GM12878 (cell line): Measurements from ENCODE around the gene GGCT. TPM values are rescaled to one million over a fixed set of nuclear protein-coding genes. Genes with fewer than 3 reads are reported as not detected.

Experiments used
- ATAC-seq: fragments of 200-7000 bp; cut with Tn5 transposase; 3 replicates; pipeline ENCODE4 v1.9.1; 2020; ENCODE audit warnings: mild to moderate bottlenecking, moderate library complexity
- BruUV-seq: library from RNA; stranded (reverse); fragments of 400-500 nt; replicated peaks from 2 replicates; lab custom pipeline; 2021; lab: Mats Ljungman, UMichigan
- CTCF ChIA-PET: fragments of 300-600 bp; sonication (Branson Sonifier 250); formaldehyde crosslinking; extraction: SDS; loops from one replicate; lab custom pipeline; 2021; ENCODE audit warnings: inconsistent platforms; lab: Yijun Ruan, JAX
- POLR2A ChIA-PET: fragments of 350-600 bp; formaldehyde crosslinking; extraction: SDS; loops from one replicate; lab custom pipeline; 2021; ENCODE audit warnings: inconsistent platforms; lab: Charles Lee
- RAD21 ChIA-PET: fragments of 300-600 bp; sonication (Branson Sonifier 250); formaldehyde crosslinking; loops from one replicate; lab custom pipeline; 2023; ENCODE audit warnings: antibody characterized with exemption; ENCODE audit not compliant: unreplicated experiment; lab: Charles Lee
- SMC1A ChIA-PET: fragments of 300-600 bp; sonication (Branson Sonifier 250); formaldehyde crosslinking; loops from one replicate; lab custom pipeline; 2023; ENCODE audit not compliant: unreplicated experiment, uncharacterized antibody; lab: Charles Lee
- DNase-seq: peaks from one replicate; pipeline ENCODE4 v3.0.0-alpha.2; 2011; ENCODE audit warnings: low read depth, low spot score
- FAIRE-seq: peaks from 3 replicates; lab custom pipeline; 2011; peaks lifted over from hg19 to GRCh38; lab: Jason Lieb, UNC
- H2AFZ ChIP-seq: 2 replicates; pipeline ENCODE4 v1.6.0; 2011; ENCODE audit warnings: low read depth, low read length, control low read depth; ENCODE audit not compliant: control insufficient read depth
- H3K27ac ChIP-seq: 2 replicates; pipeline ENCODE4 v1.5.1; 2011; ENCODE audit warnings: control low read depth; ENCODE audit not compliant: control insufficient read depth, insufficient read depth
- H3K27me3 ChIP-seq, 2 experiments: replicated peaks in 1 of 2; 2 replicates each; pipeline versions ENCODE4 v1.6.0 to v1.6.1; 2011; ENCODE audit warnings: low read length in 1 of 2; ENCODE audit not compliant: control insufficient read depth in 2 of 2, insufficient read depth in 2 of 2
- H3K36me3 ChIP-seq, 2 experiments: 2 replicates each; pipeline ENCODE4 v1.5.1; 2011; ENCODE audit warnings: low read length in 1 of 2; ENCODE audit not compliant: control insufficient read depth in 2 of 2, insufficient read depth in 2 of 2
- H3K4me1 ChIP-seq: 2 replicates; pipeline ENCODE4 v1.6.1; 2011; ENCODE audit warnings: mild to moderate bottlenecking, low read length, moderate library complexity, mixed read lengths; ENCODE audit not compliant: control insufficient read depth, insufficient read depth
- H3K4me2 ChIP-seq: 2 replicates; pipeline ENCODE4 v1.6.0; 2011; ENCODE audit warnings: control low read depth; ENCODE audit not compliant: control insufficient read depth, insufficient read depth
- H3K4me3 ChIP-seq: fragments of 200-600 bp; sonication (generic); 2 replicates; pipeline ENCODE4 v1.5.1; 2016
- H3K79me2 ChIP-seq: 2 replicates; pipeline ENCODE4 v1.6.0; 2011; ENCODE audit warnings: low read length; ENCODE audit not compliant: control insufficient read depth, insufficient read depth
- H3K9ac ChIP-seq: 2 replicates; pipeline ENCODE4 v1.8.0; 2011; ENCODE audit warnings: low read length, control low read depth, mixed read lengths; ENCODE audit not compliant: control insufficient read depth, insufficient read depth
- H3K9me3 ChIP-seq: replicated peaks from 3 replicates; pipeline ENCODE4 v1.5.1; 2011; ENCODE audit warnings: mild to moderate bottlenecking, low read length; ENCODE audit not compliant: control insufficient read depth, insufficient read depth
- H4K20me1 ChIP-seq: 2 replicates; pipeline ENCODE4 v1.6.0; 2011; ENCODE audit not compliant: control insufficient read depth, insufficient read depth
- CHD2 ChIP-seq: IDR thresholded peaks from 2 replicates; pipeline ENCODE4 v1.6.1; 2011; ENCODE audit warnings: low read depth, low read length, improper control_type of control experiment, borderline replicate concordance
- LARP7 ChIP-seq: fragments of 450-650 bp; IDR thresholded peaks from 2 replicates; pipeline ENCODE4 v1.6.1; 2017; ENCODE audit warnings: mild to moderate bottlenecking
- NRF1 ChIP-seq: conservative IDR thresholded peaks from 2 replicates; pipeline ENCODE4 v1.6.1; 2011; ENCODE audit warnings: mild to moderate bottlenecking, low read depth, low read length, improper control_type of control experiment
- POU2F2 ChIP-seq: IDR thresholded peaks from 3 replicates; pipeline ENCODE4 v1.6.1; 2011; ENCODE audit warnings: low read depth, mild to moderate bottlenecking, low read length, borderline replicate concordance
- RUNX3 ChIP-seq: IDR thresholded peaks from 2 replicates; pipeline ENCODE4 v1.6.1; 2012; ENCODE audit warnings: low read length, inconsistent platforms
- SIN3A ChIP-seq: IDR thresholded peaks from 2 replicates; pipeline ENCODE4 v1.6.1; 2012; ENCODE audit warnings: low read depth, low read length, improper control_type of control experiment
- SPI1 ChIP-seq: IDR thresholded peaks from 2 replicates; pipeline ENCODE4 v1.6.1; 2011; ENCODE audit warnings: low read depth, mild to moderate bottlenecking, low read length, moderate library complexity, borderline replicate concordance; ENCODE audit not compliant: insufficient read depth
- STAT3 ChIP-seq: IDR thresholded peaks from 2 replicates; pipeline ENCODE4 v1.6.1; 2011; ENCODE audit warnings: low read depth, low read length, improper control_type of control experiment
- TAF1 ChIP-seq: IDR thresholded peaks from 2 replicates; pipeline ENCODE4 v1.6.1; 2011; ENCODE audit warnings: mild to moderate bottlenecking, low read depth, low read length, borderline replicate concordance
- TCF7 ChIP-seq: IDR thresholded peaks from 2 replicates; pipeline ENCODE4 v1.6.1; 2014; ENCODE audit warnings: antibody characterized with exemption, borderline replicate concordance
- ZSCAN29 ChIP-seq: fragments of 450-650 bp; IDR thresholded peaks from 2 replicates; pipeline ENCODE4 v1.6.1; 2017; ENCODE audit warnings: mild to moderate bottlenecking, moderate library complexity
- WGBS: methylation state at CpG from one replicate; pipeline ENCODE4 v1.1.6; 2016; ENCODE audit warnings: low lambda C conversion rate; ENCODE audit not compliant: insufficient replicate concordance, insufficient coverage; ENCODE audit errors: missing lambda C conversion rate; 5-methylcytosine and 5-hydroxymethylcytosine counted together
- in situ Hi-C: fragments of 300-500 bp; cut with MboI; formaldehyde crosslinking; loops from 9 replicates; pipeline ENCODE4 v1.14.3; 2018; ENCODE audit warnings: mixed read lengths
- intact Hi-C: fragments of 100-400 bp; cut with micrococcal nuclease; formaldehyde crosslinking; loops from one replicate; pipeline ENCODE4 v1.14.2; 2022; ENCODE audit not compliant: unreplicated experiment
- polyA plus RNA-seq, 11 experiments: library from polyadenylated mRNA; depleted of rRNA in 4 of 11; unstranded in 6 of 11; stranded (reverse) in 5 of 11; fragments of >200 nt; fragmentation: Nextera tagmentation in 4 of 11; fragmentation: Illumina TruSeq in 1 of 11; extraction: Ambion mirVana in 4 of 11; extraction: Trizol in 1 of 11; gene quantifications; 1 replicate in 1 of 11; 2 replicates in 10 of 11; pipeline versions ENCODE4 v1.2.1 to v1.2.3, GENCODE V29; 2011 to 2016; ENCODE audit warnings: inconsistent platforms in 2 of 11, missing spikeins in 2 of 11, low read depth in 1 of 11
- total RNA-seq, 4 experiments: library from RNA; depleted of rRNA in 3 of 4; stranded (reverse); fragments of >200 nt in 3 of 4; fragmentation: Illumina TruSeq in 1 of 4; extraction: Trizol in 1 of 4; gene quantifications; 2 replicates each; pipeline versions ENCODE4 v1.2.1 to v1.2.3, GENCODE V29; 2013 to 2021
- TF ChIP-seq, protein P1 (sequence below): fragments of 450-650 bp; formaldehyde crosslinking; IDR thresholded peaks from 2 replicates; pipeline ENCODE4 v1.5.0; 2022; ENCODE audit warnings: mild to moderate bottlenecking, missing genetic modification characterization
- TF ChIP-seq, protein P2 (sequence below): fragments of 150-350 bp; IDR thresholded peaks from 2 replicates; pipeline ENCODE4 v1.6.1; 2016; ENCODE audit warnings: low read depth, low read length
- TF ChIP-seq, protein P3 (sequence below): fragments of 450-650 bp; IDR thresholded peaks from 2 replicates; pipeline ENCODE4 v1.6.1; 2016; ENCODE audit warnings: mild to moderate bottlenecking

The GGCT gene
- total and polyA plus RNA-seq, 10 of the 15 experiments (the other 5 are each of a cell fraction or from before 2014, with no cell fraction given) = 57.0 to 215 (median 92.3) TPM

DNA sequence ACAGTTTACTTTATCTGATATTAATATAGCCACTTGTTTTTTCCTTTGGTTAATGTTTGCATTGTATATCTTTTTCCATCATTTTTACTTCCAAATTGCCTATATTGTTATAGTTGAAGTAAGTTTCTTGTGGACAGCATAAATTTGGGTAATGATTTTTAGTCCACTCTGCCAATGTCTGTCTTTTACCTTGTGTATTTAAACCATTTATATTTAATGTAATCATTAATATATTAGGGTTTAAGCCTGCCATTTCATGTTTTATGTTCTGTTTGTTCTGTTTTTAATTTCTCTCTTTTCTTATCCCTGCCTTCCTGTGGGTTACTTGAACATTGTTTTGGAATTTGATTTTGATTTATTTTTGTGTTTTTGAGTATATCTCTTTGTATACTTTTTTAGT, 13.2 kb downstream of the GGCT start (continued):
- TF ChIP-seq, protein P1, sequence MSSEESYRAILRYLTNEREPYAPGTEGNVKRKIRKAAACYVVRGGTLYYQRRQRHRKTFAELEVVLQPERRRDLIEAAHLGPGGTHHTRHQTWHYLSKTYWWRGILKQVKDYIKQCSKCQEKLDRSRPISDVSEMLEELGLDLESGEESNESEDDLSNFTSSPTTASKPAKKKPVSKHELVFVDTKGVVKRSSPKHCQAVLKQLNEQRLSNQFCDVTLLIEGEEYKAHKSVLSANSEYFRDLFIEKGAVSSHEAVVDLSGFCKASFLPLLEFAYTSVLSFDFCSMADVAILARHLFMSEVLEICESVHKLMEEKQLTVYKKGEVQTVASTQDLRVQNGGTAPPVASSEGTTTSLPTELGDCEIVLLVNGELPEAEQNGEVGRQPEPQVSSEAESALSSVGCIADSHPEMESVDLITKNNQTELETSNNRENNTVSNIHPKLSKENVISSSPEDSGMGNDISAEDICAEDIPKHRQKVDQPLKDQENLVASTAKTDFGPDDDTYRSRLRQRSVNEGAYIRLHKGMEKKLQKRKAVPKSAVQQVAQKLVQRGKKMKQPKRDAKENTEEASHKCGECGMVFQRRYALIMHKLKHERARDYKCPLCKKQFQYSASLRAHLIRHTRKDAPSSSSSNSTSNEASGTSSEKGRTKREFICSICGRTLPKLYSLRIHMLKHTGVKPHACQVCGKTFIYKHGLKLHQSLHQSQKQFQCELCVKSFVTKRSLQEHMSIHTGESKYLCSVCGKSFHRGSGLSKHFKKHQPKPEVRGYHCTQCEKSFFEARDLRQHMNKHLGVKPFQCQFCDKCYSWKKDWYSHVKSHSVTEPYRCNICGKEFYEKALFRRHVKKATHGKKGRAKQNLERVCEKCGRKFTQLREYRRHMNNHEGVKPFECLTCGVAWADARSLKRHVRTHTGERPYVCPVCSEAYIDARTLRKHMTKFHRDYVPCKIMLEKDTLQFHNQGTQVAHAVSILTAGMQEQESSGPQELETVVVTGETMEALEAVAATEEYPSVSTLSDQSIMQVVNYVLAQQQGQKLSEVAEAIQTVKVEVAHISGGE (CRISPR knock-in tag) = no peak
- no peak for TF ChIP-seq ZSCAN29
- TF ChIP-seq TAF1 = no peak
- TF ChIP-seq NRF1 = no peak
- TF ChIP-seq LARP7 = no peak

DNA sequence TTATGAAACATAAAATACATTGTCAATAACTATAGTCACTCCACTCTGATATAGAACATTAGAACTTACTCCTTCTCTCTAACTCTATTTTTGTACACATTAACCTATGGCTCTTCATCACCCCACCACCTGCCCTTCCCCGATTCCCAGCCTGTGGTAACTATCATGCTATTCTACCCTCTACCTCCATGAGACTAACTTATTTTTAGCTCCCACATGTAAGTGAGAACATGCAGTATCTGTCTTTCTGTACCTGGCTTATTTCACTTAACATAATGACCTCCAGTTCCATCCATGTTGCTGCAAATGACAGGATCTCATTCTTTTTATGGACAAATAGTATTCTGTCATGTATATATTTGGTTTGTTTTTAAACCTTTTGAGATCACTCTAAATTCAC, 17.3 kb downstream of the GGCT start:
- POLR2A ChIA-PET = interaction anchor here (1.2 to 1.4 kb wide), 2 partner anchors 11 to 13 kb away, joined by 4 read pairs; no protein-coding TSS in a partner anchor
- TF ChIP-seq STAT3 (no peak), CHD2 (no peak), POU2F2 (no peak), SPI1 (no peak), RUNX3 (no peak), TCF7 (no peak), SIN3A (no peak)
- TF ChIP-seq, protein P2, sequence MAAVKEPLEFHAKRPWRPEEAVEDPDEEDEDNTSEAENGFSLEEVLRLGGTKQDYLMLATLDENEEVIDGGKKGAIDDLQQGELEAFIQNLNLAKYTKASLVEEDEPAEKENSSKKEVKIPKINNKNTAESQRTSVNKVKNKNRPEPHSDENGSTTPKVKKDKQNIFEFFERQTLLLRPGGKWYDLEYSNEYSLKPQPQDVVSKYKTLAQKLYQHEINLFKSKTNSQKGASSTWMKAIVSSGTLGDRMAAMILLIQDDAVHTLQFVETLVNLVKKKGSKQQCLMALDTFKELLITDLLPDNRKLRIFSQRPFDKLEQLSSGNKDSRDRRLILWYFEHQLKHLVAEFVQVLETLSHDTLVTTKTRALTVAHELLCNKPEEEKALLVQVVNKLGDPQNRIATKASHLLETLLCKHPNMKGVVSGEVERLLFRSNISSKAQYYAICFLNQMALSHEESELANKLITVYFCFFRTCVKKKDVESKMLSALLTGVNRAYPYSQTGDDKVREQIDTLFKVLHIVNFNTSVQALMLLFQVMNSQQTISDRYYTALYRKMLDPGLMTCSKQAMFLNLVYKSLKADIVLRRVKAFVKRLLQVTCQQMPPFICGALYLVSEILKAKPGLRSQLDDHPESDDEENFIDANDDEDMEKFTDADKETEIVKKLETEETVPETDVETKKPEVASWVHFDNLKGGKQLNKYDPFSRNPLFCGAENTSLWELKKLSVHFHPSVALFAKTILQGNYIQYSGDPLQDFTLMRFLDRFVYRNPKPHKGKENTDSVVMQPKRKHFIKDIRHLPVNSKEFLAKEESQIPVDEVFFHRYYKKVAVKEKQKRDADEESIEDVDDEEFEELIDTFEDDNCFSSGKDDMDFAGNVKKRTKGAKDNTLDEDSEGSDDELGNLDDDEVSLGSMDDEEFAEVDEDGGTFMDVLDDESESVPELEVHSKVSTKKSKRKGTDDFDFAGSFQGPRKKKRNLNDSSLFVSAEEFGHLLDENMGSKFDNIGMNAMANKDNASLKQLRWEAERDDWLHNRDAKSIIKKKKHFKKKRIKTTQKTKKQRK = no peak
- TF ChIP-seq, protein P3, sequence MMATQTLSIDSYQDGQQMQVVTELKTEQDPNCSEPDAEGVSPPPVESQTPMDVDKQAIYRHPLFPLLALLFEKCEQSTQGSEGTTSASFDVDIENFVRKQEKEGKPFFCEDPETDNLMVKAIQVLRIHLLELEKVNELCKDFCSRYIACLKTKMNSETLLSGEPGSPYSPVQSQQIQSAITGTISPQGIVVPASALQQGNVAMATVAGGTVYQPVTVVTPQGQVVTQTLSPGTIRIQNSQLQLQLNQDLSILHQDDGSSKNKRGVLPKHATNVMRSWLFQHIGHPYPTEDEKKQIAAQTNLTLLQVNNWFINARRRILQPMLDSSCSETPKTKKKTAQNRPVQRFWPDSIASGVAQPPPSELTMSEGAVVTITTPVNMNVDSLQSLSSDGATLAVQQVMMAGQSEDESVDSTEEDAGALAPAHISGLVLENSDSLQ = no peak

More for the DNA sequence above, 17.3 kb downstream of the GGCT start:
- Histone ChIP-seq H3K4me2 (no peak overlapping the region), H3K4me3 (no peak overlapping the region), H3K4me1 (no peaks in the 10 kb centered on the region), H3K36me3 (no peaks in the 10 kb centered on the region), H3K27ac (no peak overlapping the region), H2AFZ (no peak overlapping the region), H4K20me1 (no peaks in the 10 kb centered on the region), H3K79me2 (no peaks in the 10 kb centered on the region), H3K27me3 (no peaks in the 10 kb centered on the region), H3K9me3 (peaks cover 2% of the 10 kb centered on the region; the same call in 1 of the 3 replicates), H3K9ac (no peak overlapping the region)
- SMC1A ChIA-PET = interaction anchor here (1.0 to 2.3 kb wide), 3 partner anchors 9 to 19 kb away, joined by 3 to 8 read pairs (median 3); partner anchors contain the start of gene NOD1
- DNase-seq (no peak), FAIRE-seq (no peak), ATAC-seq (no peak)
- RAD21 ChIA-PET = no interaction called here
- no TSS peak for BruUV-seq
- WGBS = 40% methylated on average over 1 of the region's 1 CpG
- in situ Hi-C loops (no loop called here), intact Hi-C loops (no loop called here)
- CTCF ChIA-PET = interaction anchor here (1.3 kb wide), 1 partner anchor 16 kb away, joined by 3 read pairs; no protein-coding TSS in a partner anchor
